DOHH2 (cell line): ENCODE results near the gene MXD3.

Source experiments
- CTCF ChIP-seq: fragments of 200-600 bp; sonication (generic); IDR thresholded peaks from one replicate; pipeline ENCODE4 v1.5.1; 2014; ENCODE audit warnings: antibody characterized with exemption, mild to moderate bottlenecking, low read depth, low read length; ENCODE audit not compliant: poor library complexity, severe bottlenecking
- EZH2phosphoT487 ChIP-seq: fragments of 200-600 bp; sonication (generic); IDR thresholded peaks from 2 replicates; pipeline ENCODE4 v1.6.1; 2017; ENCODE audit warnings: borderline replicate concordance, mild to moderate bottlenecking, antibody characterized with exemption, low read length, moderate library complexity, mixed read lengths

- no peak for TF ChIP-seq CTCF
- no peak for TF ChIP-seq EZH2phosphoT487
These were observed 17.1 kb downstream of the MXD3 start for GRCh38 chr5:177294632-177295031.
